Esophagus muscularis mucosa (tissue), 4 donors: ENCODE data around the gene ZFAND2B.
"Not testable (repeated sequence)": the region's sequence is repeated elsewhere in the genome, so short reads cannot be mapped to it uniquely, and the experiment has no call there.

ENCODE experiments used
- CTCF ChIP-seq, 3 experiments: fragments of 200-600 bp in 2 of 3; fragments of 450-650 bp in 1 of 3; sonication (generic) in 2 of 3; IDR thresholded peaks; one replicate each; pipeline ENCODE4 v1.5.1; 2017 to 2019; ENCODE audit warnings: antibody characterized with exemption in 3 of 3, mild to moderate bottlenecking in 2 of 3, moderate library complexity in 1 of 3
- EP300 ChIP-seq: sonication (generic); formaldehyde crosslinking; IDR thresholded peaks from one replicate; pipeline ENCODE4 v1.6.1; 2017; ENCODE audit warnings: antibody characterized with exemption
- POLR2A ChIP-seq: fragments of 450-650 bp; IDR thresholded peaks from one replicate; pipeline ENCODE4 v1.6.1; 2017; ENCODE audit warnings: antibody characterized with exemption, moderate library complexity, mild to moderate bottlenecking, low read depth
- POLR2AphosphoS5 ChIP-seq, 2 donors: sonication (generic); formaldehyde crosslinking; IDR thresholded peaks; one replicate each; pipeline ENCODE4 v1.6.1; 2017; ENCODE audit warnings: antibody characterized with exemption in 2 of 2

- TF ChIP-seq CTCF (IDR thresholded peaks at IDR 0.05); POLR2AphosphoS5 (IDR thresholded peaks at IDR 0.05); EP300; POLR2A: not testable (repeated sequence)
These were observed 52.4 kb downstream of the ZFAND2B start for GRCh38 chr2:219258942-219259341.
